NK-92 treated with Interleukin-12 subunit alpha and Interleukin-12 subunit beta, amount 100 ng/mL, for 24 hours (cell line): ENCODE measurements around the gene OR4Q3.
"Not testable (repeated sequence)": the region's sequence is repeated elsewhere in the genome, so short reads cannot be mapped to it uniquely, and the experiment has no call there.

Source experiments
- DNase-seq: peaks from one replicate; lab custom pipeline; 2025; lab: John Stamatoyannopoulos, UW

Gene OR4Q3

DNA sequence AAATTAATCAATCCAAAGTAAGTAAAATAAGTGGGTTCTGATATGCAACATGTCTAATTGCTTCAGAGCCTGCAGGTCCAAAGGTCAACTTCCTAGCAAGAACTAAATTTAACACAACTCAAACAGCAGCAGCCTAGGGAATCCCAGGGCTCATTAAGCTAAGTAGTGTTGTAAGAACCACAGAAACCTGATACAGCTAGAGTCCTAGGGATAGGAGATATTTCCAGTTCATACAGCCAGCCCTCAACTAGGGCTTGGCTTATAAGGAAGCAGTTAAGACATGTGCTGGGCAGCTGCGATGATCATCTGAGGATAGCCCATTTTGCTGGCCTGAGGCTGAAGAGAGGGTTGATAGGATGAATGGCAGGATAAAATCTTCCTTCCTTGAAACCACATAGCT, at the start of gene OR4Q3:
TSS of gene OR4Q3 (plus strand) at position 316 of the 400 bp plus-strand sequence.
- DNase-seq = no peak

DNA sequence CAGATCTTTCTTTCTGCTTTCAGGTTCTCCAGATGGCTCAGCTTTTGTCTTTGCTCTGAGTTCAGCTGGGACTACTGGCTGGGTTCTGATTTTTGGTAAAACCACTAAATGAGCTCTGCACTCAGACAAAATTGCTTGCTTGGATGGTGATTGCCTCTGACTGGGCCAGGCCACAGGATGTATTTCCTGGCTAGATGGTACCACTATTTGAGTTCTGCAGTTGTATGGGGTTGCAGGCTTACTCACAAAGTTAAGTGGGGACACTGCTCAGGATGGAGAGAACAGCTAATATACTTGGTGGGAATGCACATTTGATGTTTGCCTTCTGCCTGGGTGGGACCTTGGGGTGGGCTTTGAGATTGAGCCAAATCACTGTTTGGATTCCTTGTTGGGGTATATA, 14.0 kb upstream of the OR4Q3 start:
- no peak for DNase-seq

DNA sequence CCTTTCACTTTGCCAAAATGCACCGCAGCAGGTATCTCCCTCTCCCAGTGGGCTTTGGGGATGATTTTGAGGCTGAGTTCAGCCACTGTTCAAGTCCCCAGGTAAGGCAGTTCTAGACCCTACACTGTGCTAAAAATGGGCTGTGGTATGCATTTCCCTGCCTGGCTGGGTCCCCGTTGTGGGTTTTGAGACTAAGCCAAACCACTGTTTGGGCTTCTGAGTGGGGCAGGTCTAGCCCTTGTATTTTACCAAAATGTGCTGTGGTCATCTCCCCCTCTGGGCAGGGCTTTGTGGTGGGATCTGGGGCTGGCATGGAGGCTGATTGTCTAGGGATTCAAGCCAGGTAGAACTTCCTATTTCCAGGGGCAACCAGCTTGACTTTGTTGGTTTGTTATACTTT, 13.6 kb upstream of the OR4Q3 start:
- DNase-seq = no peak

DNA sequence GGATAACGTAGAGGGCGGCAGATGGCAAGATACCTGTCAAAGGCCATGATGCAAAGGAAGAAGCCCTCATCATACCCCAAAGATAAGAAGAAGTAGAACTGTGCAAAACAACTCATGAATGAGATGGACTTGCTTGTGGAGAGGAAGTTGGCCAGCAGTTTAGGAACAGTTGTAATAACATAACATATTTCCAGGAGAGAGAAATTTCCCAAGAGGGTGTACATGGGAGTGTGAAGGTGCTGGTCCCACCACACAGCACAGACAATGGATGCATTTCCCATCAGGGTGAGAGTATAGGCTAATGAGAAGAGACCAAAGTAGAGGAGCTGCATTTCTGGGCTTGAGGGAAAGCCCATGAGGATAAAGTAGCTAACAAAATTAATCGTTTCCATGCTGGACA, 9.5 kb upstream of the OR4Q3 start:
- DNase-seq = not testable (repeated sequence)

DNA sequence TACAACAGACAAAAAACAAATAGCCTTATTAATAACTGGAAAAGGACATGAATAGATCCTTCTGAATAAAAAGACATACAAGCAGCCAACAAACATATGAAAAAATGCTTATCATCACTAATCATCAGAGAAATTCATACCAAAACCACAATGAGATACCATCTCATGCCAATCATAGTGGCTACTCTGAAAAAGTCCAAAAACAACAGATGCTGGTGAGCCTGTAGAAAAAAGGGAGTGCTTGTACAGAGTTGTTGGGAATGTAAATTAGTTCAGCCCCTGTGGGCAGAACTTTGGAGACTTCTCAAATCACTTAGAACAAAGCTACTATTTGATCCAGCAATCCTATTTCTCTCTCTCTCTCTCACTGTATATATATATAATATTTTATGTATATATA, 8.9 kb downstream of the OR4Q3 start:
- not testable (repeated sequence) for DNase-seq

DNA sequence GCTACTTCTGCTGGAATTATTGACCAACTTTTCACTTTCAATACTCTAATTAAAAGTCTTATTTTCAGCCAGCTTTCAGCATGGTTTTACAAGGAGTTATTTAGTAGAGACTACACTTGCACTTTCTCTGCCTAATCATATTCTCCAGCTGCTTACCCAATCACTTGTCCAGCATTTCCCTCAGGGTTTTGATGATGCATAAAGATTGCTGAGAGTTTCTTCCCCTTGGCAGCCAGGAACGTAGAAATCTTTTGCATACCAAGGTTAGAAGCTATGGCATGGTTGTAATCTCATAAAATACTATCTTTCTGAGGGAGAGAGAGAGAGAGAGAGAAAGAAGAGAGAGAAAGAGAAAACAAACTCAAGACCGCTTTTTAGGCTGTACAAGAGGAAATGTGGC, 10.8 kb downstream of the OR4Q3 start:
- DNase-seq = no peak

DNA sequence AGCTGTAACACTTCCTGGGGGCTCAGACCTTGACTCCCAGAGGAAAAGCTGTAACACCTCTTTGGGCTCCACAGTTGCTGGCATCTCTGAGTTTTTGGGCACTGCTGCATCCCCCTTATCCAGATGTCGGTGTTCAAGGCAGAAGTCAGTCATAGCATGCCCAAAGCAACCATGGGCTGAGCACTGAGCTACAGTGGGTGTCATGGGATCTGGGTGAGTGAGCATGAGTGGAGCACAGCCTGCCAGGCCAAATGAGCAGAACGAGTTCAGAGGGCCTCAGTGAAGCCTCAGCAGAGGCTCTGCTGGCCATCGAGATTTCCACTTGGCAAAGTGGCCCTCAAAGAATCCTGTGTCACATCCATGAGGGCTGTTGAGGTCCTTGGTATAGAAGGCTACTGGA, 28.1 kb downstream of the OR4Q3 start:
- not testable (repeated sequence) for DNase-seq

DNA sequence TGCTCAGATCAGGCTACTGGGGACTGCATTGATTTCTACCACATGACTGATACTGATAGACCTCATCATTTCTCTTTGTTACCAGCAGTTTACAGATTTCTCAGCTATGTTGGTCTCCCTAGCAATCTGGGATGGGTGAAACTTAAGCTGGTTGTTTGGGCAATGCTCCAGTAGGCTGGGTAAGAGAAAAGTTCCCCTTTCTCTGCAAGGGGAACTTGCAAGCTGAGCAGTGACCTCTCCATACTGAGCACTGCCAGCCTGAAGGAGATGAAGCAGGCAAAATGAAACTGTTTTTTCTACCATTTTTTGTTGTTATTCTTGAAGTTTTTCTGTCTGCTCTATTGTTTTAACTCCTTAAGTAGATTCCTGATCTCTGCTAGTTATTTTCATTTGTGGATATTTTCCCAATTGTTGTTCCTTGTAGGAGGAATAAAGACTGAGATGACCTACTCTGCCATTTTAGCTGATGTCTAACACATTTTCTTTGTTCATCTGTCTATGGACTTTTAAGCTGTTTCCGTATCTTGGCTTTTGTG, 28.6 kb downstream of the OR4Q3 start:
- DNase-seq = no peak

DNA sequence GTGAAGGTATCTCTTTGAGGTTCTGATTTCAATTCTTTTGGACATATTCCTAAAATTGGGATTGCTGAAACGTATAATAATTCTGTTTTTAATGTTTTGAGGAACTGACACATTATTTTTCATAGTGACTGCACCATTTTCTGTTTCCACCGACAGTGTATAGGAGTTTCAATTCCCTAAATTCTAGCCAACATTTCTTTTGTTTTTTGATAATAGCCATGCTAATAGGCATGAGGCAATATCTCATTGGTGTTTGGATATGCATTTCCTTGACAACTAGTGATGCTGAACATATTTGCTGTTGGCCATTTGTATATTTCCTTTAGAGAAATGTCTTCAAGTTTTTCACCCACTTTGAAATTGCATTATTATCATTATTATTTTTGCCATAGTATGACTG, 29.1 kb downstream of the OR4Q3 start:
- DNase-seq = not testable (repeated sequence)

DNA sequence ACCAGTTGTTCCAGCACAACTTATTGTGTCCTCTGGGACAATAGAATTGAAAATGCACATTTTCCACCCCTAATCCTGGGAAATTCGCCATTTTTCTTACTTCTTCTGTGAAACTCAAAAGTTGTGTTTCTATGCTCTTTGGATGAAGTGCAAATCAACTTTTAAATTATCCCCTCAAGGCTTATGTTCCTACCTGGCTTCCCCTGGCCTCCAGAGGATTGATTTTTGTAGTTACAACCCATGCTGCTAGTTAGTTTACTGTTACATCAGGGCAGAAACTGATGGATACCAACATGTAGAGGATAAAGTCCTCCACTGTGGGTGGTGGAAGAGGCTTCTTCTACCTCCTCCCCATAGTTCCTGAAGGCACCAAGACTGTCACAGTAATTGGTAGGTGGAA, 29.8 kb downstream of the OR4Q3 start, which contains the start of gene OR4M1:
TSS of gene OR4M1 (plus strand) at position 301 of the 400 bp plus-strand sequence. CDS start 6,819 bp downstream, outside the sequence.
- DNase-seq = not testable (repeated sequence)

DNA sequence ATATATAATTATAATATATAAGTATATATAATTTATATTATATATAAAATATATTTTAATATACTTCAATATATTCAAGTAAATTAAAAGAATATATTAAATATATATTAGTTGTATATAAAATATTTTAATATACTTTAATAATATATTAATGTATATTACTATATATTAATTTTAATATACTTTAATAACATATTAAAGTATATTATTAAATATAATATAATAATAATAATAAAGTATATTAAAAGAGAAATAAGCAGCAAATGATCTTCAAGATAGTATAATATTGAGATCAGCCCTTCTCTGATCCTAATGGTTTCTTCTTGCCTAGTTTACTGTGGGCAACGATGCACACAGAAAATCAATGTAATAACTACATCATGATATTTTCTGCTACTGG, 32.2 kb downstream of the OR4Q3 start:
- no peak for DNase-seq

DNA sequence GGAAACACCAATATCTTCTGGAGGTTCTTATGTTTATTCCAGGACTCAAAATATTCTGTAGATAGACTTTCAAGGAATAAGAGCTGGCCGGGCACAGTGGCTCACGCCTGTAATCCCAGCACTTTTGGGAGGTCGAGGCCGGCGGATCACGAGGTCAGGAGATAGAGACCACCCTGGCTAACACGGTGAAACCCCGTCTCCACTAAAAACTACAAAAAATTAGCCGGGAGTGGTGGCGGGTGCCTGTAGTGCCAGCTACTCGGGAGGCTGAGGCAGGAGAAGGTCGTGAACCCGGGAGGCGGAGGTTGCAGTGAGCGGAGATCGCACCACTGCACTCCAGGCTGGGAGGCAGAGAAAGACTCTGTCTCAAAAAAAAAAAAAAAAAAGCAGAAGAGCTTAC, 42.5 kb downstream of the OR4Q3 start:
- DNase-seq = not testable (repeated sequence)

DNA sequence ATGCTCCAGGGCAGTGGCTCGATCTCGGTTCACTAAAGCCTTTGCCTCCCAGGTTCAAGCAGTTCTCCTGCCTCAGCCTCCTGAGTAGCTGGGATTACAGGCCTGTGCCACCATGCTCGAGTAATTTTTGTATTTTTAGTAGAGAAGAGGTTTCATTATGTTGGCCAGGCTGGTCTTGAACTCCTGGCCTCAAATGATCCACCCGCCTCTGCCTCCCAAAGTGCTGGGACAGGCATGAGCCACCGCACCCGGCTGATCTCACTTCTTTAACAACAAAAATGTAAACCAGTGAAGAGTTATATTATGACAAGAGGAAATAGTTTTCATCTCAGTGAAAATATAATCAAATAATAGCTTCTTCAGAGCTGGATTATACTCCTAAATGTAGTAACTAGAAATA, 43.9 kb downstream of the OR4Q3 start:
- DNase-seq = not testable (repeated sequence)

DNA sequence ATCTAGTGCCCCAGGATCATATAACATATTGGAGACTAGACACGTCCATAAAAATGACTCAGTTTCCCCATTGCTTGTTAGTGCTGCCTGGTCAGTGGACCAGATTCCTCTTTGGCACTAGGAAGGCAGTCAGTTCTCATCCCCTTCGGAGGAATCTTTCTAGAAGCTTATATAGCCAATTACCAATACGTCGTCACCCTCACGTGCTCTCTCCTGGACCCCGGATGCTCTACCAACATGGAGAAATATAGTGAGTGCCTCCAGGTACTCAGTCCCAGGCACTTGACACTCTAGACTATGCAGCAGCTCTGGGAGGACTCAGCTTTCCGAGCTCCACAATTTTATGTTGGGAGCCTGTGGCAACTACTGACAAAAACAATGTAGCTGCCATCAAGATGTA, 44.8 kb downstream of the OR4Q3 start:
- not testable (repeated sequence) for DNase-seq

DNA sequence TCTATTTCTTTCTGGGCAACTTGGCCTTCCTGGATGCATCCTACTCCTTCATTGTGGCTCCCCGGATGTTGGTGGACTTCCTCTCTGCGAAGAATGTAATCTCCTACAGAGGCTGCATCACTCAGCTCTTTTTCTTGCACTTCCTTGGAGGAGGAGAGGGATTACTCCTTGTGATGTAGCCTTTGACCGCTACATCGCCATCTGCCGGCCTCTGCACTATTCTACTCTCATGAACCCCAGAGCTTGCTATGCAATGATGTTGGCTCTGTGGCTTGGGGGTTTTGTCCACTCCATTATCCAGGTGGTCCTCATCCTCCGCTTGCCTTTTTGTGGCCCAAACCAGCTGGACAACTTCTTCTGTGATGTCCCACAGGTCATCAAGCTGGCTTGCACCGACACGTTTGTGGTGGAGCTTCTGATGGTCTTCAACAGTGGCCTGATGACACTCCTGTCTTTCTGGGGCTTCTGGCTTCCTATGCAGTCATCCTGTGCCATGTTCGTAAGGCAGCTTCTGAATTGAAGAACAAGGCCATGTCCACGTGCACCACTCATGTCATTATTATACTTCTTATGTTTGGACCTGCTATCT, 53.2 kb downstream of the OR4Q3 start:
- DNase-seq = not testable (repeated sequence)
